HG02763 (cell line): ENCODE measurements around the gene ING3.
"Not testable (repeated sequence)": the region's sequence is repeated elsewhere in the genome, so short reads cannot be mapped to it uniquely, and the experiment has no call there.

Experiments used
- ATAC-seq: cut with Tn5 transposase; IDR thresholded peaks from one replicate; pipeline ENCODE4 v1.9.1; 2021; ENCODE audit warnings: mild to moderate bottlenecking, moderate library complexity; ENCODE audit not compliant: unreplicated experiment

ING3 gene

GRCh38 chr7:120949998-120950538, 509 bp upstream of the ING3 start:
- no peak for ATAC-seq

- no peak for ATAC-seq
These were observed 727 bp downstream of the ING3 start for GRCh38 chr7:120951309-120951699.

- ATAC-seq = no peak
These were observed 1.2 kb downstream of the ING3 start for GRCh38 chr7:120951826-120952225.

- ATAC-seq = peak; percentile 26
These were observed 5.1 kb downstream of the ING3 start for GRCh38 chr7:120955577-120956149.

- ATAC-seq = no peak
These were observed 9.4 kb downstream of the ING3 start for GRCh38 chr7:120959929-120960484.

GRCh38 chr7:120960714-120961113, 10.1 kb downstream of the ING3 start:
- no peak for ATAC-seq

GRCh38 chr7:120961638-120962173, 11.1 kb downstream of the ING3 start:
- no peak for ATAC-seq

- ATAC-seq = no peak
These were observed 13.5 kb downstream of the ING3 start for GRCh38 chr7:120964088-120964487.

- ATAC-seq = no peak
These were observed 16.4 kb downstream of the ING3 start for GRCh38 chr7:120966961-120967360.

GRCh38 chr7:120973849-120974248, 23.3 kb downstream of the ING3 start:
- ATAC-seq = no peak

GRCh38 chr7:120979765-120980499, 29.4 kb downstream of the ING3 start:
- ATAC-seq = no peak

GRCh38 chr7:120981117-120981516, 30.5 kb downstream of the ING3 start:
- no peak for ATAC-seq

- ATAC-seq = peak; percentile 65
These were observed 31.5 kb downstream of the ING3 start for GRCh38 chr7:120981888-120982615.

- not testable (repeated sequence) for ATAC-seq
These were observed 33.0 kb downstream of the ING3 start for GRCh38 chr7:120983592-120983991.

- ATAC-seq = no peak
These were observed 33.8 kb downstream of the ING3 start for GRCh38 chr7:120984406-120984805.

- ATAC-seq = no peak
These were observed 34.7 kb downstream of the ING3 start for GRCh38 chr7:120985130-120985758.

GRCh38 chr7:120985839-120986238, 35.3 kb downstream of the ING3 start:
- ATAC-seq = no peak

- ATAC-seq = no peak
These were observed 36.1 kb downstream of the ING3 start for GRCh38 chr7:120986650-120987049.

- no peak for ATAC-seq
These were observed 36.7 kb downstream of the ING3 start for GRCh38 chr7:120987280-120987679.

GRCh38 chr7:120987683-120988590, 37.4 kb downstream of the ING3 start:
- ATAC-seq = peak; percentile 95
